ENCODE data around the gene APBB2.

GRCh38 chr4:41070516-41071281 lies 143.6 kb downstream of the APBB2 start:
- no peak for TF ChIP-seq ZNF274 (IDR thresholded peaks at IDR 0.05; ENCODE audit: low read depth, low read length)
- no peak for TF ChIP-seq YY1 (IDR thresholded peaks at IDR 0.05; ENCODE audit: insufficient read depth, insufficient read length)
